HG02623 (cell line): ENCODE data around the gene CAD.

ENCODE experiments used
- ATAC-seq: cut with Tn5 transposase; IDR thresholded peaks from one replicate; pipeline ENCODE4 v1.9.1; 2021; ENCODE audit warnings: moderate library complexity; ENCODE audit not compliant: unreplicated experiment

The CAD gene

DNA sequence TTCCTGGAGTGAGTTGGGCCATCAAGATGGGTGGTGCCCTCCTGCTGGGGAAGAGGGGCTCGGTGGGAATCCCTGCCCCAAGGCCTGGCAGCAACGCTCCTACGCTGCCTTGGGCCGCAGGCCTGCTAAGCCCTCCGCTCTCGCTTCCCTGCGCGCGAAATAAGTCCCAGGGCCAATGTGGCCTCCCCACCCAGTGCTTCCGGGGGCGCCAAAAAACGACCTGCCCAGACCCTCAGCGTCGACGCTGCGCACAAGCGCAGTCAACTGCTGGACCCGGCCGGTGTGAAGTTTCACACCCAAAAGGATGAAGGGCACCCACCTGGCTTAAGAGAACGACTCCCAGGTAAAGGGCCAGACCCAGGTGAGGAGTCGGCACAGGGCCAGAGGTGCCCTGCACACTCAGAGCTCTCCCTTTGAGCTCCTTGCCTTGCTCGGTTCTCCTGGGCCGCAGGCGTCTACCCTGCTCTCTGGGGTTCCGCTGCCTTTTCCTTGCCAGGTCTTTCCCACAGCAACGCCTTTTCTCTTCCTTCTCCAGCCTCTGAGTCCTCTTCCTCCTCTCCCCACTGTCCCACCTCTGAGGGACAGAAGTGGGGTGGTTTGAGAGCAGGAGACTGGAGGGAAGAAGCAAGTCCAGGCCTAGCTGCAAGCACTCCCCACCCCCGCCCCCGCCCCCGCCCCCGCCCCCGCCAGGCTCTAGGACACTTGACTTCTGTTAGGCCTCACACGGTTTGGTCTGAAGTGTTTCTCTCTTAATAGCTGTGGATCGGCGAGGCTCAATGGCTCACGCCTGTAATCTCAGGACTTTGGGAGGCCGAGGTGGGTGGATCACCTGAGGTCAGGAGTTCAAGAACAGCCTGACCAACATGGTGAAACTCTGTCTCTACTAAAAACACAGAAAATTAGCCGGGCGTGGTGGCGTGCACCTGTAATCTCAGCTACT lies 58.3 kb downstream of the CAD start, which contains the start of gene DNAJC5G:
DNAJC5G (plus strand) TSS at position 223 of the 940 bp plus-strand sequence. CDS start 1,296 bp downstream, outside the sequence.
- ATAC-seq, result no peak

DNA sequence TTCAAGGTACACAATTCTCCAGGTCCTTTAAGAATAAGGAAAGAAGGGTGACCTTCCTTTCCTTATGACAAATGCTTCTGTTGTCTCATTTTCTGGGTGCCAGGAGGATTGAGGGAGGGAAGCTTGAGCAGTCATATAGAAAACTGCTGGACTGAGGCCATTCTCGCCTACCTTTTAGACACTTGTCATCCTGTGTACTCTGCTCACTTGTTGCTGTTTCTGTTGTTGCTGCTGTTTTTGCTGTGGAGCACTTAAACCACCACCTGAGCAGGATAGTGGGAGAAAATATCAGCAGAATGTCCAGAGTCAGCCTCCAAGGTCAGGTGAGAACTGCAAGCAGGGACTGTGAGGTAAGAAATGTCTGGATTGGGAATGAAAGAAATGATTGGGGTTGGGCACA lies 60.8 kb downstream of the CAD start:
- no peak for ATAC-seq

DNA sequence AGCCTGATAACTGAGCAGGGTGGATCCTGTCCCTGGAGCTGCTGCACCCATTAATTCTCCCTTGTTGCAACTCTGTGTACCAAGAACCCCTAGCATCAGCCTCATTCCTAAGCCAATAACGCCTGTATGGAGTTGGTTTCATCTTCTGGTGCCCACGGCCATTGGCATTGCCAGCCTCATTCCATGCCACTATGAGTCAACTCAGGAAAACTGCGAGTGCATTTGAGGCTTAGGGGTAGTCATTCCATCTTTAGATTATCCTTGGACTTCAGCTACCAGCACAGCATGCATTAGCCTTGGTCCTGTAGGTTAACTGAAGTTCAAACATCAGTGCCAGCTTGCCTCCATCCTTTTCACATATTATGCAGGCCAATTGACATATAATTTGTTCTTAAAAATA lies 63.7 kb downstream of the CAD start:
- ATAC-seq, result no peak

DNA sequence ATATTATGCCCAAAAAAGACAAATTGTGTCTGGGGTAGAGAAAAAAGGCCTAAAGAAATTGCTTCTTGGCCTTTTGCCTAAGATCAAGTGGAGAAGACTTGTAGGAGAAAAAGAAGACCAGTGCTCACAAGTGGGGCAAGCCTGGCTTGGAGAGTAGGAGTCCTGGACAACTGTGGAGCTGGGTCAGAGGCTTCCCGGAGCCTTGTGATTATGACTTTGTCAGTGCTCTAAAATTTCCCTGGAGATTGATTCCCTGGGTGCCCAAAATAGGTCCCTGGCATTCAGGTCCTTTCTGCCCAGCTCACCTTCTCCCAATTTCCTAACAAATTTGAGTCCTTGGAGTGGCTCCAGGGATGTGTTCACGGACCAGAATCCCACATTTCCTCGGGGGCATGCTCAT lies 64.3 kb downstream of the CAD start:
- ATAC-seq, result no peak

DNA sequence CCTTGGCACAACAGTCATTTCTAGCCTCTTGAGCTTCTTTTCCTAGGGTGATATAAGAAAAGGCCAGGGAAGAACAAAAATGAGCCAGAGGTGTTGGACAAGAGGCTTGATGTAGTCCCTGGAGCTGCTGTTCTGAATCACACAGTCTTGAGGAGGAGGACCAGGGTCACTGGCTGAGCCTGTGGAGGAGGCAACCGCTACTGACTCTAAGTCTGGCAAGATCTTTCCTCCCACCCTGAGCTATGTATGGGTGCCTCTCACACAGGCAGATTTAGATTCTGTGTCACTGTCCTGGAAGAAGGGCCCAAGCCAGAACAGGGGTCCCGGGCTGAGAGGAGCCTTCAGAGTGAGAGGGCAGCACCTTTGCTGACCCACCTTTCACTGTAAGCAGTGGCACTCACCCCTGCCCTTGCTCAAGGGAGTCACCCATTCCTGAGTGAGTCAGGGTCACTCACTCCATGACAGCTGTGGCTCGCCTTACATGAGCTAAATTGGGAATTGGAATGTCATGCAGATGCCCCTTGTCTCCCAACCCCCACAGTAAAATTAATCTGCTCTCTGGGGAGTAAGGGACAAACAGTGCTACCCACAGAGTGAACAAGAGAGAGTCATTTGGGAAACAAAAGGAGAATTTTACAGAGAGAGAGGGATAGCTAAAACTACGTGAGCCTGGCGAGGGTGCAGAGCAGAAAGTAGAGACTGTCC lies 64.8 kb downstream of the CAD start, which contains the start of gene TRIM54:
TRIM54 (plus strand) TSS at position 575 of the 705 bp plus-strand sequence. CDS start 303 bp downstream, outside the sequence.
- no peak for ATAC-seq

DNA sequence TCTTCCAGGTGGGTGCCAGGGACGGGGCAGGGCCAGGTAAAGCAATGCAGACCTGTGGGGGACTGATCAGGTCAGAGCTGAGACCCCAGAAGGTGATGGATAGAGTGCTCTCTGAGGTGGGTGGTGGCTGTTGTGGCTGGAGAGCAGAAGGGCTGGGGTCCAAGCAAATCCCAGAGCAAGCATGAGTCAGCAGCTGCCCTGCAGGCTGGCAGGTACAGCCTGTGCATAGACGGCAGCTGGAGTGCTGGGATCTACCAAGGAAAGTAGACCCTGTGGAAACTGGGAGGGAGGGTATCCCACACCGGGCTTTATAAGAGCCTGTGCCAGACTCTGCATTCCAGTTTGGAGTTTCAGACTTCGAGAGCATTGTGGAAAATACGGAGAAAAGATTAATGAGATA lies 65.7 kb downstream of the CAD start:
- ATAC-seq, result no peak

DNA sequence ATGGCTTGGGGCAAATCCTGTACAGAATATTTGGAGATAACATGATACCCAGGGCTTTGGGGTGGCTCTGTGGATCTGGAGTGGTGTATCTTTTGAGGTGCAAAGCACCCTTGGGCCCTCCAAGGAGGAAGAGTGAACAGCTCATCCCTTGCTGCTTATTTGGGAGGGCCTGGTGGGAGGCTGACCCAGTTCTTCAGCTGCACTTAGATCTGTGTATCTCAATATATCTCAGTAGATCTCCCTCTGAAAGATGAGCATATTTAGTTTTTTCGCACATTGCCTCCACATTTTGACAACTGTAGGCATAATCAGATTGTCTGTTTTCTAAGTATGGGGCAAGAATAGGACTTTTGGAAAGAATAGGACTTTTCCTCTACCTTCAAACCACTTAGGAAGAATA lies 67.8 kb downstream of the CAD start:
- ATAC-seq, result no peak

DNA sequence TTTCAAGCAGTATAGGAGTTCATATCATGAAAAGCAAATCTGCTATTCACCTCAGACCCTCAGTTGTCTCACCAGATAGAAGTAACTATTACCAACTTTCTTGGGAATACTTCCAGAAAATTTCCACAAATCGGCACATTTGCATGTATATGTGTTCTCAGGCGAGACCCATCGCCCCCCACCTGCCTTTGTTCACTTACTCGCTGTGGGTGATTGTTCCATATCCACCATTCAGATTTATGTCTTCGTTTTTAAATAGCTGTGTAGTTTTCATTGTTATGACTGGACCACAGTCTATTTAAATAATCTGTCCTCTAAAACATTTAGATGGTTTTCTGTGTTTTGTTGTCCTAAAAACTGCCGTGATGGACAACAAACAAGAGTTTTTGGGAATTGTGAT lies 68.3 kb downstream of the CAD start:
- ATAC-seq, result no peak

DNA sequence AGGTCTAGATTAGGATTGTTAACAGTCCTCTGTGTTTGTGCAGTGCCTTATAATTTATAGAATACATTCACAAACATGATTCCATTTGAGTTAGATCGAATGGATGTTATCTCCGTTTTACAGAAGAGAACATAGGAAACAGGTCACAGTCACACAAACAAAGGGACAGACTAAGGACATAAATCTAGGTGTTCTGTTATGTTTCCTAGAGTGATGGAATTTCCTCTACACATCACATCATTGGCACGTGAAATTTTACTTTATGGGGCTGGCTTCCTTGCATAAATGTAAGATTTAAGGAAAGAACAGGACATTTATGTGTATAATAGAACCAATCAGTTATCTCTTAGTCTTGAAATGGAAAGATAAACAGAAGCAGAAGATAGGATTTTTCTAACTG lies 71.4 kb downstream of the CAD start:
- ATAC-seq, result no peak

DNA sequence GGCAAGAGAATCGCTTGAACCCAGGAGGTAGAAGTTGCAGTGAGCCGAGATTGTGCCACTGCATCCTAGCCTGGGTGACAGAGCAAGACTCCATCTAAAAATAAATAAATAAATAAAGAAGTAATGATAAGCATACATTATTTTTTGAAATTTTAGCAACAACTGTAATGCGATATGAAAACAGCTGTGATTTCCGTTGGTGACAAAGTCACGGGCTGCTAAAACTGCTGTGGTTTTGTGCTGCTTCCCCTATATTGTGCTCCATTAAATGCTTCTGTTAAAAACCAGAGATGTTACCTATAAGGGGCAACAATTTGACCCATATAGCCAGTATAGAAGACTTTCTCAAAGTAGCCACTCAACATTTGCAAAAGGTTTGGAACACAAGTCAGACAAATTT lies 73.4 kb downstream of the CAD start:
- no peak for ATAC-seq

DNA sequence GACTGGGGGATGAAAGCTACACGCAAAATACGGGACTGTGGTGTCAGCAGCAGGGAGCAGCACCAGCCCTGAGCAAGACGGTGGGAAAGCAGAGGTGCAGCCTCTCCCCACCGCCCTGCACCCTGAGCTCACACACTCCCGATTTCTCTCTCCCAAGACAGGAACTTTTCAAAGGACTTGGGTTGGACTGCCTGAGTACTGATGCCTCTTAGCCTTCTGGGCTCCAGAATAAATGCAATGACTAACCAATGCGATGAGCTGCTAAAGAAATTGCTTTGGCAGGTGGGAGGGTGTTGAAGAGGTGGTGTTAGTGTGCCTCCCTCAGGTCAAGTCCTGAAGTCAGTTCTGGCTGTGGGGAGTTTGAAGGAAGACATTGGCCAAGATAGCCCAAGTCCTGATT lies 74.7 kb downstream of the CAD start:
- no peak for ATAC-seq
